HL-60 (cell line): ENCODE results near the gene KRT85.

Experiments used
- DNase-seq, 2 experiments: peaks; one replicate each; pipeline ENCODE4 v3.0.0-alpha.2; 2010 to 2020; ENCODE audit warnings: low read depth in 1 of 2, low spot score in 1 of 2
- H3K27ac ChIP-seq: fragments of 250-450 bp; sonication (Bioruptor Pico); replicated peaks from 2 replicates; pipeline ENCODE4 v1.5.1; 2020; ENCODE audit warnings: mild to moderate bottlenecking, moderate library complexity
- H3K27me3 ChIP-seq: fragments of 250-450 bp; sonication (Bioruptor Pico); 2 replicates; pipeline ENCODE4 v1.5.1; 2021; ENCODE audit warnings: mild to moderate bottlenecking, moderate library complexity; ENCODE audit not compliant: insufficient read depth, poor library complexity, severe bottlenecking
- H3K4me3 ChIP-seq: replicated peaks from 2 replicates; pipeline ENCODE4 v1.5.1; 2011; ENCODE audit warnings: mild to moderate bottlenecking, control low read depth, low read length; ENCODE audit not compliant: insufficient read depth
- GABPA ChIP-seq: IDR thresholded peaks from 2 replicates; pipeline ENCODE4 v1.6.1; 2012; ENCODE audit warnings: low read depth
- POLR2AphosphoS5 ChIP-seq: IDR thresholded peaks from 2 replicates; pipeline ENCODE4 v1.6.1; 2012; ENCODE audit warnings: low read depth
- SPI1 ChIP-seq: IDR thresholded peaks from 2 replicates; pipeline ENCODE4 v1.6.1; 2012; ENCODE audit warnings: low read depth, mild to moderate bottlenecking, borderline replicate concordance
- TF ChIP-seq, protein P1 (sequence below): IDR thresholded peaks from 2 replicates; pipeline ENCODE4 v1.6.1; 2012; ENCODE audit warnings: low read depth; ENCODE audit not compliant: insufficient replicate concordance
- TF ChIP-seq, protein P2 (sequence below): IDR thresholded peaks from one replicate; pipeline ENCODE4 v1.5.1; 2011; ENCODE audit warnings: low read length, control low read depth, inconsistent platforms; ENCODE audit not compliant: insufficient read depth

Gene KRT85

DNA sequence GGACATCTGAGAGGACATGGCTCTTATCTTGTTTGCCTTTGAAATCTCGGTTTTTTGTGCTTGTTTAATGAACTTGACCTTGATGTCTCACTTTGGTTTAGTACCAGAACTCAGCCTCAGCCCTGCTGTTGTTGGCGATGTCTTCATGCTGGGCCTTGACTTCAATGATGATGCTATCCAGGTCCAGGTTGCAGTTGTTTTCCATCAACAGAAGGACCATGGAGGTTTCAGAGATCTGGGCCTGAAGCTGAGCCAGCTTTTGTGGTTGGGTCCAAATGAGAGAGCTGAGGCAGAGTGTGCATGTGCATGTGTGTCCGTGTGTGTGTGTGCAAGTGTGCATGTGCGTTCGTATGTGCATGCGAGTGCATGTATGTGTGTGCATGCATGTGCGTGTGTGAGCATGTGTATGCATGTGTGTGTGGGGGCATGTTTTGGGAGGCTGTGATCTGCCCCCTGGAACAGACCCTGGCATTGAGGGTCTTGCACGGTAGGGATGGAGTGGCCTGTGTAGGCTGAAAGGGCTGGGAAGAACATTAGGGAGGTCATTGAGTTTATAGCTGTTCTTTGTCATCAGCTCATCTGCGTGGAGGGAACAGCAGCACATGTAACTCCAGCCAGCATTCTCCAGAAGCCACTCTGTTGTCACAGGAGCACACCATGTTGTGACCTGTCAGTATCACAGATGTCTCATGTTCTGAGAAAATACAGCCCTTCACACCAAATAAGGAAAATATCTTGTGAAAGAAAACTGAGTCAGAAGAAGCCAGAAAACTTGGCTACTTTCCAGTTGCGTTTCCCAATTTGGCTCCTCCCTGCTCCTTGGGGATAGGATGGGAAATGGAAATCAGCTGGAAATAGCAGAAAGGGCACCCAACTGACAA, 48.8 kb upstream of the KRT85 start:
- Histone ChIP-seq H3K27ac (no peak overlapping the region), H3K4me3 (no peak overlapping the region), H3K27me3 (no peaks in the 10 kb centered on the region)
- no peak for DNase-seq
- TF ChIP-seq POLR2AphosphoS5 (no peak), SPI1 (no peak), GABPA (no peak)
- TF ChIP-seq, protein P1, sequence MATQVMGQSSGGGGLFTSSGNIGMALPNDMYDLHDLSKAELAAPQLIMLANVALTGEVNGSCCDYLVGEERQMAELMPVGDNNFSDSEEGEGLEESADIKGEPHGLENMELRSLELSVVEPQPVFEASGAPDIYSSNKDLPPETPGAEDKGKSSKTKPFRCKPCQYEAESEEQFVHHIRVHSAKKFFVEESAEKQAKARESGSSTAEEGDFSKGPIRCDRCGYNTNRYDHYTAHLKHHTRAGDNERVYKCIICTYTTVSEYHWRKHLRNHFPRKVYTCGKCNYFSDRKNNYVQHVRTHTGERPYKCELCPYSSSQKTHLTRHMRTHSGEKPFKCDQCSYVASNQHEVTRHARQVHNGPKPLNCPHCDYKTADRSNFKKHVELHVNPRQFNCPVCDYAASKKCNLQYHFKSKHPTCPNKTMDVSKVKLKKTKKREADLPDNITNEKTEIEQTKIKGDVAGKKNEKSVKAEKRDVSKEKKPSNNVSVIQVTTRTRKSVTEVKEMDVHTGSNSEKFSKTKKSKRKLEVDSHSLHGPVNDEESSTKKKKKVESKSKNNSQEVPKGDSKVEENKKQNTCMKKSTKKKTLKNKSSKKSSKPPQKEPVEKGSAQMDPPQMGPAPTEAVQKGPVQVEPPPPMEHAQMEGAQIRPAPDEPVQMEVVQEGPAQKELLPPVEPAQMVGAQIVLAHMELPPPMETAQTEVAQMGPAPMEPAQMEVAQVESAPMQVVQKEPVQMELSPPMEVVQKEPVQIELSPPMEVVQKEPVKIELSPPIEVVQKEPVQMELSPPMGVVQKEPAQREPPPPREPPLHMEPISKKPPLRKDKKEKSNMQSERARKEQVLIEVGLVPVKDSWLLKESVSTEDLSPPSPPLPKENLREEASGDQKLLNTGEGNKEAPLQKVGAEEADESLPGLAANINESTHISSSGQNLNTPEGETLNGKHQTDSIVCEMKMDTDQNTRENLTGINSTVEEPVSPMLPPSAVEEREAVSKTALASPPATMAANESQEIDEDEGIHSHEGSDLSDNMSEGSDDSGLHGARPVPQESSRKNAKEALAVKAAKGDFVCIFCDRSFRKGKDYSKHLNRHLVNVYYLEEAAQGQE = no peak
- TF ChIP-seq, protein P2, sequence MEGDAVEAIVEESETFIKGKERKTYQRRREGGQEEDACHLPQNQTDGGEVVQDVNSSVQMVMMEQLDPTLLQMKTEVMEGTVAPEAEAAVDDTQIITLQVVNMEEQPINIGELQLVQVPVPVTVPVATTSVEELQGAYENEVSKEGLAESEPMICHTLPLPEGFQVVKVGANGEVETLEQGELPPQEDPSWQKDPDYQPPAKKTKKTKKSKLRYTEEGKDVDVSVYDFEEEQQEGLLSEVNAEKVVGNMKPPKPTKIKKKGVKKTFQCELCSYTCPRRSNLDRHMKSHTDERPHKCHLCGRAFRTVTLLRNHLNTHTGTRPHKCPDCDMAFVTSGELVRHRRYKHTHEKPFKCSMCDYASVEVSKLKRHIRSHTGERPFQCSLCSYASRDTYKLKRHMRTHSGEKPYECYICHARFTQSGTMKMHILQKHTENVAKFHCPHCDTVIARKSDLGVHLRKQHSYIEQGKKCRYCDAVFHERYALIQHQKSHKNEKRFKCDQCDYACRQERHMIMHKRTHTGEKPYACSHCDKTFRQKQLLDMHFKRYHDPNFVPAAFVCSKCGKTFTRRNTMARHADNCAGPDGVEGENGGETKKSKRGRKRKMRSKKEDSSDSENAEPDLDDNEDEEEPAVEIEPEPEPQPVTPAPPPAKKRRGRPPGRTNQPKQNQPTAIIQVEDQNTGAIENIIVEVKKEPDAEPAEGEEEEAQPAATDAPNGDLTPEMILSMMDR = no peak

DNA sequence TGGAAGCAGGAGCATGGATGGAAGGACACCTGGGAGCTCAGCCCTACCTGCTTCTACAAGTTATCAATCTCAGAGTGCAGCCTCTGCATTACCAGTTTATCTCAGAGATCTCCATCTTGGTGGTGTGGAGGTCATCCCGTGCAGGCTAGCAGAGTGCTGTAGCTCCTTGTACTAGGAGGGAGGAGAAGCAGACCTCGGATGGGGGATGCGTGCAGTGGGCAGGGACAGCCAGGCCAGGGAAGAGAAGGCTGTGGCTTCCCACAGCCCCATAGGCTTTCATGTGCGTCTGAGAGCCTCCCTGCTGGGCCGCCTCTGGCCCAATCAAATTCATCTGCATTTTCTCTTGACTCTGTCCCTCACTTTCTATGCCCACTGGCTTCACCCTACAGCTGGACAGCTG, 47.7 kb upstream of the KRT85 start:
- TF ChIP-seq, protein P1 = no peak
- TF ChIP-seq, protein P2 = no peak
- TF ChIP-seq SPI1 = no peak
- Histone ChIP-seq H3K27me3 (no peaks in the 10 kb centered on the region), H3K4me3 (no peak overlapping the region), H3K27ac (no peak overlapping the region)
- DNase-seq = no peak

DNA sequence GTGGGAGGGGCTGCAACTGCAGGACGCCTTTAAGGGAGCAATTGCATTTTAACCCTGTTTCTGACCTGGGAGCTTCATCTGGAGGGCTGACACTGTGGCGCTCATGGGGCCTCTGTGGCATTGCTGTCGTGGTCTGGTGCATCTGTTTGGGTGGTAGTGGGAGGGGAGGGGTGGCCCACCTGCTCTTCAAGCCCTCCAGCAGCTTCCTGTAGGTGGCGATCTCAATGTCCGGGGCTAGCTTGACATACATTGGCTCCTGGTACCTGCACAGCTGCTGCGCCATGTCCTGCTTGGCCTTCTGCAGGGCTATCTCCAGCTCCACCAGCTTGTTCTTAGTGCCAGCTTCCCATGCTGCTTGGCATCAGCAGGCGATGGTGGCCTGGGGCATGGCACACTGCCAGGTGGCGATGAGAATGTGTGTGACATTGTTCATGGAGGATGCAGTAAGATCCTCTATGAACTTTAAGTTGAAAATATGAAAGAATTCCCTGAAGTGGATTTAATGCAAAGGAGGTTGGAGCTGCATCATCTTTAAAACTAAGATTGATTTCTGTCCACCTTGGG, 46.6 kb upstream of the KRT85 start:
- Histone ChIP-seq H3K4me3 (no peak overlapping the region), H3K27me3 (no peaks in the 10 kb centered on the region), H3K27ac (no peak overlapping the region)
- no peak for DNase-seq
- TF ChIP-seq SPI1 (no peak), GABPA (no peak), POLR2AphosphoS5 (no peak)
- TF ChIP-seq, protein P1 = no peak
- TF ChIP-seq, protein P2 = no peak
